Hepatocyte (in vitro differentiated cells): ENCODE measurements around the gene GPAM. TPM values are rescaled to one million over a fixed set of nuclear protein-coding genes. Genes with fewer than 3 reads are reported as not detected.

Source experiments
- DNase-seq: peaks from one replicate; pipeline ENCODE4 v3.0.0-alpha.2; 2016; ENCODE audit warnings: low spot score
- H2AFZ ChIP-seq: fragments of 200-600 bp; sonication (generic); 2 replicates; pipeline ENCODE4 v1.6.0; 2016; ENCODE audit warnings: antibody characterized with exemption, mild to moderate bottlenecking
- H3K27ac ChIP-seq: fragments of 200-600 bp; sonication (generic); 2 replicates; pipeline ENCODE4 v1.5.1; 2016; ENCODE audit warnings: mild to moderate bottlenecking
- H3K27me3 ChIP-seq: fragments of 200-600 bp; sonication (generic); 2 replicates; pipeline ENCODE4 v1.6.1; 2016
- H3K36me3 ChIP-seq: fragments of 200-600 bp; sonication (generic); replicated peaks from 2 replicates; pipeline ENCODE4 v1.5.1; 2016; ENCODE audit warnings: low read depth; ENCODE audit not compliant: insufficient read depth
- H3K4me1 ChIP-seq: fragments of 200-600 bp; sonication (generic); 2 replicates; pipeline ENCODE4 v1.5.1; 2016; ENCODE audit warnings: mild to moderate bottlenecking, moderate library complexity; ENCODE audit not compliant: insufficient read depth
- H3K4me2 ChIP-seq: fragments of 200-600 bp; sonication (generic); 2 replicates; pipeline ENCODE4 v1.6.0; 2016
- H3K4me3 ChIP-seq: fragments of 200-600 bp; sonication (generic); 2 replicates; pipeline ENCODE4 v1.5.1; 2016; ENCODE audit warnings: mild to moderate bottlenecking
- H3K79me2 ChIP-seq: fragments of 200-600 bp; sonication (generic); 2 replicates; pipeline ENCODE4 v1.6.0; 2017; ENCODE audit warnings: mild to moderate bottlenecking
- H3K9me2 ChIP-seq: fragments of 200-600 bp; sonication (generic); replicated peaks from 2 replicates; pipeline ENCODE4 v1.6.0; 2017; ENCODE audit warnings: mild to moderate bottlenecking; ENCODE audit not compliant: insufficient read depth
- H3K9me3 ChIP-seq: fragments of 200-600 bp; sonication (generic); 2 replicates; pipeline ENCODE4 v1.5.1; 2016; ENCODE audit warnings: low read depth, mild to moderate bottlenecking
- H4K20me1 ChIP-seq: fragments of 200-600 bp; sonication (generic); 2 replicates; pipeline ENCODE4 v1.6.0; 2016; ENCODE audit warnings: mild to moderate bottlenecking; ENCODE audit not compliant: insufficient read depth, poor library complexity, severe bottlenecking
- EZH2 ChIP-seq: fragments of 200-600 bp; sonication (generic); IDR thresholded peaks from 2 replicates; pipeline ENCODE4 v1.6.1; 2016; ENCODE audit warnings: antibody characterized with exemption, mild to moderate bottlenecking, borderline replicate concordance
- EZH2phosphoT487 ChIP-seq: fragments of 200-600 bp; sonication (generic); IDR thresholded peaks from one replicate; pipeline ENCODE4 v1.6.1; 2018; ENCODE audit warnings: antibody characterized with exemption, mild to moderate bottlenecking, low read depth, moderate library complexity; ENCODE audit not compliant: unreplicated experiment, severe bottlenecking
- WGBS: methylation state at CpG from one replicate; pipeline ENCODE4 v1.1.6; 2016; ENCODE audit warnings: low lambda C conversion rate; ENCODE audit errors: missing lambda C conversion rate; 5-methylcytosine and 5-hydroxymethylcytosine counted together
- polyA plus RNA-seq: library from polyadenylated mRNA; unstranded; fragments of >200 nt; fragmentation: Nextera tagmentation; extraction: Ambion mirVana; gene quantifications from 2 replicates; pipeline ENCODE4 v1.2.1, GENCODE V29; 2016
- total RNA-seq: library from RNA; depleted of rRNA; stranded (reverse); fragments of >200 nt; gene quantifications from 2 replicates; pipeline ENCODE4 v1.2.3, GENCODE V29; 2014
- TF ChIP-seq, protein P1 (sequence below): fragments of 200-600 bp; sonication (generic); IDR thresholded peaks from 2 replicates; pipeline ENCODE4 v1.5.1; 2016; ENCODE audit warnings: antibody characterized with exemption, mild to moderate bottlenecking; ENCODE audit not compliant: poor library complexity

The GPAM gene
- total and polyA plus RNA-seq, 2 experiments from 2014 or later, result 7.8 to 49.2 TPM

DNA sequence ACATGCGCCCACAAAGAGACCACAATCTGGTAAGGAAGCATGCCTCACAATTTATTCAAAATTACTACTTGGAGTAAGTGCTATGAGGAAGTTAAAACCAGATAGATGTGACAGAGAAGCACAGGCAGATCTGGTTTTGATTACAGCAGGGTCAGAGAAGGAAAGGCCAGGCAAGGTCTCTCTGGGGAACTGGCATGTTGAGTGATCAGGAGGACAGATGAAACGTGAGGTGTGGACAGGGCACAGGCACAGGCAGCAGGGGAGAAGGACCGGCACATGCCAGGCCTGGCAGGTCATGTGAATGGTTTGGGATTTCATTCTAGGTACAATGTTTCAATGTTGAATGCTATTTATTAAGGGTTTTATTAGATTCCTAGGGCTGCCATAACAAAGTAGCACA is 51.6 kb downstream of the GPAM start:
- 81% methylated on average over 3 of the region's 3 CpGs for WGBS

DNA sequence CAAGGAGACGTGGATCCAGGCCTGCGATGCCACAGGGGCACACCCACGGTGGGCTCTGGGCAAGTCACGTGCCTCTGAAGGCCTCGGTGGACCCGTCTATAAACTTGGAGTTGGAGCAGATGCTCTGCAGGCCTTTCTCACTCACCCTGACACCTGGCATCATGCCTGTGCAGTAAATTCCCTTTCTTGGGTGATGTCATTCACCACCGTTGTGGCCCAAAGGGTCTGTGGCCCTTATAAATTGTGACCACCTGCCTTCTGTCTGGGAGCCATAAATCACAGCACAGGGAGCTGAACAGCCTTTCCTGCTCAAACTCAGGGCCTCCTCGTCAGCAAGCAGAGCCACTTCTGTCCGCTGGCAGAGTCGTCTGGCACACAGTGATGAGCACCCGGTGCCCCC is 52.2 kb downstream of the GPAM start:
- H3K27me3 ChIP-seq, result no peaks in the 10 kb centered on the region
- H3K27ac ChIP-seq, result no peak overlapping the region
- no peak overlapping the region for H3K4me3 ChIP-seq
- no peak for DNase-seq
- no peaks in the 10 kb centered on the region for H3K9me3 ChIP-seq
- H3K4me2 ChIP-seq, result no peak overlapping the region
- no peaks in the 10 kb centered on the region for H3K4me1 ChIP-seq
- no peak overlapping the region for H2AFZ ChIP-seq
- no peaks in the 10 kb centered on the region for H3K79me2 ChIP-seq
- no peaks in the 10 kb centered on the region for H3K9me2 ChIP-seq
- no peaks in the 10 kb centered on the region for H4K20me1 ChIP-seq
- no peaks in the 10 kb centered on the region for H3K36me3 ChIP-seq
- TF ChIP-seq EZH2phosphoT487 (no peak), EZH2 (no peak)
- TF ChIP-seq, protein P1, sequence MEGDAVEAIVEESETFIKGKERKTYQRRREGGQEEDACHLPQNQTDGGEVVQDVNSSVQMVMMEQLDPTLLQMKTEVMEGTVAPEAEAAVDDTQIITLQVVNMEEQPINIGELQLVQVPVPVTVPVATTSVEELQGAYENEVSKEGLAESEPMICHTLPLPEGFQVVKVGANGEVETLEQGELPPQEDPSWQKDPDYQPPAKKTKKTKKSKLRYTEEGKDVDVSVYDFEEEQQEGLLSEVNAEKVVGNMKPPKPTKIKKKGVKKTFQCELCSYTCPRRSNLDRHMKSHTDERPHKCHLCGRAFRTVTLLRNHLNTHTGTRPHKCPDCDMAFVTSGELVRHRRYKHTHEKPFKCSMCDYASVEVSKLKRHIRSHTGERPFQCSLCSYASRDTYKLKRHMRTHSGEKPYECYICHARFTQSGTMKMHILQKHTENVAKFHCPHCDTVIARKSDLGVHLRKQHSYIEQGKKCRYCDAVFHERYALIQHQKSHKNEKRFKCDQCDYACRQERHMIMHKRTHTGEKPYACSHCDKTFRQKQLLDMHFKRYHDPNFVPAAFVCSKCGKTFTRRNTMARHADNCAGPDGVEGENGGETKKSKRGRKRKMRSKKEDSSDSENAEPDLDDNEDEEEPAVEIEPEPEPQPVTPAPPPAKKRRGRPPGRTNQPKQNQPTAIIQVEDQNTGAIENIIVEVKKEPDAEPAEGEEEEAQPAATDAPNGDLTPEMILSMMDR, result no peak
- WGBS, result 80% methylated on average over 11 of the region's 11 CpGs

More for the DNA sequence above, 51.6 kb downstream of the GPAM start:
- DNase-seq, result no peak
- Histone ChIP-seq H2AFZ (no peak overlapping the region), H3K4me3 (no peak overlapping the region), H4K20me1 (no peaks in the 10 kb centered on the region), H3K79me2 (no peaks in the 10 kb centered on the region), H3K36me3 (no peaks in the 10 kb centered on the region), H3K27me3 (no peaks in the 10 kb centered on the region), H3K9me2 (no peaks in the 10 kb centered on the region), H3K27ac (no peak overlapping the region), H3K4me1 (no peaks in the 10 kb centered on the region), H3K4me2 (no peak overlapping the region), H3K9me3 (no peaks in the 10 kb centered on the region)
- TF ChIP-seq, protein P1, result no peak
- TF ChIP-seq EZH2 (no peak), EZH2phosphoT487 (no peak)

DNA sequence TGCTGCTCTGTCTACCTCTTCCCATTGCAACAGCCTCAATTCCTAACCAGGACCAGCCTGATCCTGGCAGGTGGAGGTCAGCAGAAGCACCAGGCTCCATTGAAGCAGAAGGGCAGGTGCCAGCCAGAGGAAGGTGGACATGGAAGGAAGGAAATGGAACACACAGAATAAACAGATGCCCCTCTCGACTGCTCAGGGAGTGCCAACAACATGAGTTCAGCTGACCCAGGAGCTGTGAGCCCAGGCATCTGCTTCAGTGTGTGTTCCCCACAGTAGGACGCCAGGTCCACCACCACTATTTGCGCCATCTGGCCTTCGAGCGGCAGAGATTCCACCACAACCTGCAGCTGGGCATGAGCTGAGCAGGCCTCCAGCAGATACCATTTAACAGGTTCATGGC is 56.7 kb downstream of the GPAM start:
- H3K9me2 ChIP-seq, result no peaks in the 10 kb centered on the region
- no peaks in the 10 kb centered on the region for H3K9me3 ChIP-seq
- H2AFZ ChIP-seq, result no peak overlapping the region
- H3K36me3 ChIP-seq, result no peaks in the 10 kb centered on the region
- no peaks in the 10 kb centered on the region for H3K4me1 ChIP-seq
- no peak for DNase-seq
- no peaks in the 10 kb centered on the region for H3K79me2 ChIP-seq
- TF ChIP-seq EZH2 (no peak), EZH2phosphoT487 (no peak)
- TF ChIP-seq, protein P1, result no peak
- 97% methylated on average over 5 of the region's 5 CpGs for WGBS
- H4K20me1 ChIP-seq, result no peaks in the 10 kb centered on the region
- no peaks in the 10 kb centered on the region for H3K27me3 ChIP-seq
- H3K4me3 ChIP-seq, result no peak overlapping the region
- H3K4me2 ChIP-seq, result no peak overlapping the region
- H3K27ac ChIP-seq, result no peak overlapping the region

DNA sequence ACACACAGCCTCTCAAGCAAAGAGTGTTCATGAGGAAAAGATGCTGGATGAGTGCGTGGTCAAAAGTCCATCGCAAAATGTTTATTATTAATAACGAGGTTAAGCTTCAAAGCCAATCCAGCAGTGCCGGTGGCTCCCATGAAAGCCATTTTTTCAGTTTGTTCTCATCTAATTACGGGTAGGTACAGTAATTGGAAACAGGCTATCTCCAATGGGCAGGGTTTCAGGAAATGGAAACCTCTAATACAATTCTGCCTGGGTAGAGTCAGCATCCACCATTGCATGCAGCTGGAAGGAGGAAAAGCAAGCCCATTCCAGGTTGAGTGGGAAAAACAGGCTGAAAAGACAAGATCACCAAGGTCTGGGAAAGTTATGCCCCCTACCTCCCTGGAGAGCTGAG is 57.4 kb downstream of the GPAM start:
- WGBS, result 60% methylated on average over 5 of the region's 5 CpGs
- Histone ChIP-seq H3K4me3 (no peak overlapping the region), H2AFZ (no peak overlapping the region), H3K27me3 (no peaks in the 10 kb centered on the region), H3K27ac (no peak overlapping the region), H3K4me1 (no peaks in the 10 kb centered on the region), H3K36me3 (no peaks in the 10 kb centered on the region), H3K79me2 (no peaks in the 10 kb centered on the region), H3K9me3 (no peaks in the 10 kb centered on the region), H3K4me2 (no peak overlapping the region), H4K20me1 (no peaks in the 10 kb centered on the region), H3K9me2 (no peaks in the 10 kb centered on the region)
- DNase-seq, result no peak
- TF ChIP-seq EZH2, result no peak
